Measurements from ENCODE around the gene SULT1C3.

The SULT1C3 gene

DNA sequence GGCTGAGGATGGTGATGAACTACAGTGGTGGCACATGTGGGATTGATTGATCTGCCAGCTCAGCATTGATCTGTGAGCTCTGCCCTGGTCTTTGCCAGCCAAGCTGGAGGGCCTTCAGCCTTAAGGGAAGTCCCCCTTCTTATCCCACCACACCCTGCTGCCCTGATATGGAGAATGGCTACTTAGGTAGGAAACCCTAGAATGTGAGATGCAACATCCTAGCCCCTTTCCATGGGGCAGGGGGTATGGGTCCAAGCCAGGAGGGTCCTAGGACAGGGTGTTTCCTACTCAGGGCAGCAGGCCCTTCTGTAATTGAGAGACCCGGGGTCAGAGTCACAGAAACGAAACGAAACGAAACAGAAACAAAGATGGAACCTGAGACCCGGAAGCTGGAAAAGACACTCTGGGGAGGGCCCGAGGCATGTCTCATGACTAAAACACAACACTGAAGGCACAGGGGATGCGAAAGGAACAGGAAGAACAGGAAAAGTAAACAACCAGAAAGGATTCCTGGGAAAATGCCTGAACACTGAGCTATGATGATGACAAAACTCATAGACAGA is 32.0 kb downstream of the SULT1C3 start:
- no peak for TF ChIP-seq ISL1 (CRISPR knock-in tag; IDR thresholded peaks at IDR 0.05)
- TF ChIP-seq, protein P1, sequence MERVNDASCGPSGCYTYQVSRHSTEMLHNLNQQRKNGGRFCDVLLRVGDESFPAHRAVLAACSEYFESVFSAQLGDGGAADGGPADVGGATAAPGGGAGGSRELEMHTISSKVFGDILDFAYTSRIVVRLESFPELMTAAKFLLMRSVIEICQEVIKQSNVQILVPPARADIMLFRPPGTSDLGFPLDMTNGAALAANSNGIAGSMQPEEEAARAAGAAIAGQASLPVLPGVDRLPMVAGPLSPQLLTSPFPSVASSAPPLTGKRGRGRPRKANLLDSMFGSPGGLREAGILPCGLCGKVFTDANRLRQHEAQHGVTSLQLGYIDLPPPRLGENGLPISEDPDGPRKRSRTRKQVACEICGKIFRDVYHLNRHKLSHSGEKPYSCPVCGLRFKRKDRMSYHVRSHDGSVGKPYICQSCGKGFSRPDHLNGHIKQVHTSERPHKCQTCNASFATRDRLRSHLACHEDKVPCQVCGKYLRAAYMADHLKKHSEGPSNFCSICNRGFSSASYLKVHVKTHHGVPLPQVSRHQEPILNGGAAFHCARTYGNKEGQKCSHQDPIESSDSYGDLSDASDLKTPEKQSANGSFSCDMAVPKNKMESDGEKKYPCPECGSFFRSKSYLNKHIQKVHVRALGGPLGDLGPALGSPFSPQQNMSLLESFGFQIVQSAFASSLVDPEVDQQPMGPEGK (CRISPR knock-in tag; IDR thresholded peaks at IDR 0.05; ENCODE audit: borderline replicate concordance) = no peak
- TF ChIP-seq BACH2 (CRISPR knock-in tag; IDR thresholded peaks at IDR 0.05; ENCODE audit: borderline replicate concordance) = no peak
- TF ChIP-seq ZFP3 (CRISPR knock-in tag; IDR thresholded peaks at IDR 0.05) = no peak
- TF ChIP-seq ZNF8 (CRISPR knock-in tag; IDR thresholded peaks at IDR 0.05) = no peak
- TF ChIP-seq, protein P2, sequence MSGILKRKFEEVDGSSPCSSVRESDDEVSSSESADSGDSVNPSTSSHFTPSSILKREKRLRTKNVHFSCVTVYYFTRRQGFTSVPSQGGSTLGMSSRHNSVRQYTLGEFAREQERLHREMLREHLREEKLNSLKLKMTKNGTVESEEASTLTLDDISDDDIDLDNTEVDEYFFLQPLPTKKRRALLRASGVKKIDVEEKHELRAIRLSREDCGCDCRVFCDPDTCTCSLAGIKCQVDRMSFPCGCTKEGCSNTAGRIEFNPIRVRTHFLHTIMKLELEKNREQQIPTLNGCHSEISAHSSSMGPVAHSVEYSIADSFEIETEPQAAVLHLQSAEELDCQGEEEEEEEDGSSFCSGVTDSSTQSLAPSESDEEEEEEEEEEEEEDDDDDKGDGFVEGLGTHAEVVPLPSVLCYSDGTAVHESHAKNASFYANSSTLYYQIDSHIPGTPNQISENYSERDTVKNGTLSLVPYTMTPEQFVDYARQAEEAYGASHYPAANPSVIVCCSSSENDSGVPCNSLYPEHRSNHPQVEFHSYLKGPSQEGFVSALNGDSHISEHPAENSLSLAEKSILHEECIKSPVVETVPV (CRISPR knock-in tag; IDR thresholded peaks at IDR 0.05) = no peak
- TF ChIP-seq SNAI2 (CRISPR knock-in tag; IDR thresholded peaks at IDR 0.05) = no peak
- TF ChIP-seq TCF4 (CRISPR knock-in tag; IDR thresholded peaks at IDR 0.05; ENCODE audit: borderline replicate concordance) = no peak
- TF ChIP-seq PPARA (CRISPR knock-in tag; IDR thresholded peaks at IDR 0.05; ENCODE audit: borderline replicate concordance) = no peak
- TF ChIP-seq CSDC2 (CRISPR knock-in tag; IDR thresholded peaks at IDR 0.05) = no peak
- no peak for TF ChIP-seq RARB (CRISPR knock-in tag; IDR thresholded peaks at IDR 0.05)
- no peak for TF ChIP-seq ZFP30 (CRISPR knock-in tag; IDR thresholded peaks at IDR 0.05)
- TF ChIP-seq ZNF565 (CRISPR knock-in tag; conservative IDR thresholded peaks at IDR 0.05; ENCODE audit: low read depth) = no peak
- ATAC-seq = no peak

DNA sequence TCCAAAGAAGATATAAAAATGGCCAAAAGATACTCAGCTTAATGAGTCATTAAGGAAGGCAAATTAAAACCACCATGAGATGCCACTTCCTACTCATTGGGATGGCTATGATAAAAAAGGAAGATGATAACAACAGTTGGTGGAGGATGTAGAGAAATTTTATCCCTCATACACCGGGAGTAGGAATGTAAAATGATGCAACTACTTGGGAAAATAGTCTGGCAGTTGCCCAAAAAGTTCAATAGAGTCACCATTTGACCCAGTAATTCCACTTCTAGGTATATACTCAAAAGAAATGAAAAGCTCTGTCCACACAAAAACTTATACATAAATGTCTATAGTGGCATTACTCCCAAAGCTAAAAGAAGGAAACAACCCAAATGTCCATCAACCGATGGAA is 38.9 kb downstream of the SULT1C3 start:
- no peak for TF ChIP-seq TOX (CRISPR knock-in tag; IDR thresholded peaks at IDR 0.05; ENCODE audit: borderline replicate concordance)
- no peak for TF ChIP-seq SNAI2 (CRISPR knock-in tag; IDR thresholded peaks at IDR 0.05)
- TF ChIP-seq, protein P3, sequence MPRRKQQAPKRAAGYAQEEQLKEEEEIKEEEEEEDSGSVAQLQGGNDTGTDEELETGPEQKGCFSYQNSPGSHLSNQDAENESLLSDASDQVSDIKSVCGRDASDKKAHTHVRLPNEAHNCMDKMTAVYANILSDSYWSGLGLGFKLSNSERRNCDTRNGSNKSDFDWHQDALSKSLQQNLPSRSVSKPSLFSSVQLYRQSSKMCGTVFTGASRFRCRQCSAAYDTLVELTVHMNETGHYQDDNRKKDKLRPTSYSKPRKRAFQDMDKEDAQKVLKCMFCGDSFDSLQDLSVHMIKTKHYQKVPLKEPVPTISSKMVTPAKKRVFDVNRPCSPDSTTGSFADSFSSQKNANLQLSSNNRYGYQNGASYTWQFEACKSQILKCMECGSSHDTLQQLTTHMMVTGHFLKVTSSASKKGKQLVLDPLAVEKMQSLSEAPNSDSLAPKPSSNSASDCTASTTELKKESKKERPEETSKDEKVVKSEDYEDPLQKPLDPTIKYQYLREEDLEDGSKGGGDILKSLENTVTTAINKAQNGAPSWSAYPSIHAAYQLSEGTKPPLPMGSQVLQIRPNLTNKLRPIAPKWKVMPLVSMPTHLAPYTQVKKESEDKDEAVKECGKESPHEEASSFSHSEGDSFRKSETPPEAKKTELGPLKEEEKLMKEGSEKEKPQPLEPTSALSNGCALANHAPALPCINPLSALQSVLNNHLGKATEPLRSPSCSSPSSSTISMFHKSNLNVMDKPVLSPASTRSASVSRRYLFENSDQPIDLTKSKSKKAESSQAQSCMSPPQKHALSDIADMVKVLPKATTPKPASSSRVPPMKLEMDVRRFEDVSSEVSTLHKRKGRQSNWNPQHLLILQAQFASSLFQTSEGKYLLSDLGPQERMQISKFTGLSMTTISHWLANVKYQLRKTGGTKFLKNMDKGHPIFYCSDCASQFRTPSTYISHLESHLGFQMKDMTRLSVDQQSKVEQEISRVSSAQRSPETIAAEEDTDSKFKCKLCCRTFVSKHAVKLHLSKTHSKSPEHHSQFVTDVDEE (CRISPR knock-in tag; IDR thresholded peaks at IDR 0.05) = no peak
- no peak for TF ChIP-seq ZC3H10 (CRISPR knock-in tag; IDR thresholded peaks at IDR 0.05)
- TF ChIP-seq TCF4 (CRISPR knock-in tag; IDR thresholded peaks at IDR 0.05; ENCODE audit: borderline replicate concordance) = no peak
- no peak for TF ChIP-seq RARB (CRISPR knock-in tag; IDR thresholded peaks at IDR 0.05)
- TF ChIP-seq ZFP3 (CRISPR knock-in tag; IDR thresholded peaks at IDR 0.05) = no peak
- no peak for TF ChIP-seq ZNF70 (CRISPR knock-in tag; IDR thresholded peaks at IDR 0.05)
- TF ChIP-seq ESRRG (CRISPR knock-in tag; IDR thresholded peaks at IDR 0.05) = no peak
- TF ChIP-seq ARNTL (CRISPR knock-in tag; IDR thresholded peaks at IDR 0.05; ENCODE audit: borderline replicate concordance, low read depth) = no peak
- ATAC-seq = no peak

DNA sequence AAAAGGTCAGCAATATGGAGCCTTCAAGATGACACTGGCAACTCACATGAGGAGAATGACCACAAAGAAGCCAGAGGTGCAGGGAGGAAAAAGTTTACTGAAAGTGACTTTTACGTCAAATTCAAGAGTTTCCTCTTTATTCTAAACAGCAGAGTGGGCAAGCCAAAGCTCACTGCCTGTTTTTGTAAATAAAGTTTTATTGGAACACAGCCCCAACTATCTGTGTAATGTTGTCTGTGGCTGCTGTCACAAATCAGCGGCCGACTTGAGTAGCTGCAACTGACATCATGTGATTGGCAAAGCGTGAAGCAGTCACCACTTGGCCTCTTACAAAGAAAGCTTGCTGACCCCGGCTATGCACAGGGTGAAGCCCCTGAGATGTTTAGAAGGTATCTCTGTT is 39.7 kb downstream of the SULT1C3 start:
- ATAC-seq = no peak
- TF ChIP-seq ZNF70 (CRISPR knock-in tag; IDR thresholded peaks at IDR 0.05) (no peak), CSDC2 (CRISPR knock-in tag; IDR thresholded peaks at IDR 0.05) (no peak), ZFP30 (CRISPR knock-in tag; IDR thresholded peaks at IDR 0.05) (no peak), ESRRG (CRISPR knock-in tag; IDR thresholded peaks at IDR 0.05) (no peak), BACH2 (CRISPR knock-in tag; IDR thresholded peaks at IDR 0.05; ENCODE audit: borderline replicate concordance) (no peak), ZFP3 (CRISPR knock-in tag; IDR thresholded peaks at IDR 0.05) (no peak), PPARA (CRISPR knock-in tag; IDR thresholded peaks at IDR 0.05; ENCODE audit: borderline replicate concordance) (no peak), ISL1 (CRISPR knock-in tag; IDR thresholded peaks at IDR 0.05) (no peak), TOX (CRISPR knock-in tag; IDR thresholded peaks at IDR 0.05; ENCODE audit: borderline replicate concordance) (no peak), ARNTL (CRISPR knock-in tag; IDR thresholded peaks at IDR 0.05; ENCODE audit: borderline replicate concordance, low read depth) (no peak), GLIS3 (CRISPR knock-in tag; IDR thresholded peaks at IDR 0.05) (no peak), ZNF565 (CRISPR knock-in tag; conservative IDR thresholded peaks at IDR 0.05; ENCODE audit: low read depth) (no peak), RARB (CRISPR knock-in tag; IDR thresholded peaks at IDR 0.05) (no peak)
- TF ChIP-seq, protein P2 (CRISPR knock-in tag; IDR thresholded peaks at IDR 0.05) = no peak
- TF ChIP-seq, protein P4, sequence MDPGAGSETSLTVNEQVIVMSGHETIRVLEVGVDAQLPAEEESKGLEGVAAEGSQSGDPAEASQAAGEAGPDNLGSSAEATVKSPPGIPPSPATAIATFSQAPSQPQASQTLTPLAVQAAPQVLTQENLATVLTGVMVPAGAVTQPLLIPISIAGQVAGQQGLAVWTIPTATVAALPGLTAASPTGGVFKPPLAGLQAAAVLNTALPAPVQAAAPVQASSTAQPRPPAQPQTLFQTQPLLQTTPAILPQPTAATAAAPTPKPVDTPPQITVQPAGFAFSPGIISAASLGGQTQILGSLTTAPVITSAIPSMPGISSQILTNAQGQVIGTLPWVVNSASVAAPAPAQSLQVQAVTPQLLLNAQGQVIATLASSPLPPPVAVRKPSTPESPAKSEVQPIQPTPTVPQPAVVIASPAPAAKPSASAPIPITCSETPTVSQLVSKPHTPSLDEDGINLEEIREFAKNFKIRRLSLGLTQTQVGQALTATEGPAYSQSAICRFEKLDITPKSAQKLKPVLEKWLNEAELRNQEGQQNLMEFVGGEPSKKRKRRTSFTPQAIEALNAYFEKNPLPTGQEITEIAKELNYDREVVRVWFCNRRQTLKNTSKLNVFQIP (CRISPR knock-in tag; IDR thresholded peaks at IDR 0.05; ENCODE audit: borderline replicate concordance, low read depth) = no peak
- TF ChIP-seq, protein P3 (CRISPR knock-in tag; IDR thresholded peaks at IDR 0.05) = no peak
- TF ChIP-seq, protein P5, sequence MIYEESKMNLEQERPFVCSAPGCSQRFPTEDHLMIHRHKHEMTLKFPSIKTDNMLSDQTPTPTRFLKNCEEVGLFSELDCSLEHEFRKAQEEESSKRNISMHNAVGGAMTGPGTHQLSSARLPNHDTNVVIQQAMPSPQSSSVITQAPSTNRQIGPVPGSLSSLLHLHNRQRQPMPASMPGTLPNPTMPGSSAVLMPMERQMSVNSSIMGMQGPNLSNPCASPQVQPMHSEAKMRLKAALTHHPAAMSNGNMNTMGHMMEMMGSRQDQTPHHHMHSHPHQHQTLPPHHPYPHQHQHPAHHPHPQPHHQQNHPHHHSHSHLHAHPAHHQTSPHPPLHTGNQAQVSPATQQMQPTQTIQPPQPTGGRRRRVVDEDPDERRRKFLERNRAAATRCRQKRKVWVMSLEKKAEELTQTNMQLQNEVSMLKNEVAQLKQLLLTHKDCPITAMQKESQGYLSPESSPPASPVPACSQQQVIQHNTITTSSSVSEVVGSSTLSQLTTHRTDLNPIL (CRISPR knock-in tag; IDR thresholded peaks at IDR 0.05; ENCODE audit: low read depth) = no peak

Measured in SK-N-SH treated with all-trans-retinoic acid at 6 μM for 48 hours (cell line).